Occipital lobe (tissue), 2 donors: ENCODE results near the gene PLAU. TPM values are rescaled to one million over a fixed set of nuclear protein-coding genes. Genes with fewer than 3 reads are reported as not detected.
"Not testable (repeated sequence)": the region's sequence is repeated elsewhere in the genome, so short reads cannot be mapped to it uniquely, and the experiment has no call there.

Experiments used
- DNase-seq: peaks from one replicate; lab custom pipeline; 2025; lab: John Stamatoyannopoulos, UW
- total RNA-seq: library from RNA; depleted of rRNA; stranded (reverse); fragments of >200 nt; gene quantifications from one replicate; pipeline ENCODE4 v1.2.3, GENCODE V29; 2014

The PLAU gene
- total RNA-seq, 1 donor from 2014 or later, result 0.94 TPM

DNA sequence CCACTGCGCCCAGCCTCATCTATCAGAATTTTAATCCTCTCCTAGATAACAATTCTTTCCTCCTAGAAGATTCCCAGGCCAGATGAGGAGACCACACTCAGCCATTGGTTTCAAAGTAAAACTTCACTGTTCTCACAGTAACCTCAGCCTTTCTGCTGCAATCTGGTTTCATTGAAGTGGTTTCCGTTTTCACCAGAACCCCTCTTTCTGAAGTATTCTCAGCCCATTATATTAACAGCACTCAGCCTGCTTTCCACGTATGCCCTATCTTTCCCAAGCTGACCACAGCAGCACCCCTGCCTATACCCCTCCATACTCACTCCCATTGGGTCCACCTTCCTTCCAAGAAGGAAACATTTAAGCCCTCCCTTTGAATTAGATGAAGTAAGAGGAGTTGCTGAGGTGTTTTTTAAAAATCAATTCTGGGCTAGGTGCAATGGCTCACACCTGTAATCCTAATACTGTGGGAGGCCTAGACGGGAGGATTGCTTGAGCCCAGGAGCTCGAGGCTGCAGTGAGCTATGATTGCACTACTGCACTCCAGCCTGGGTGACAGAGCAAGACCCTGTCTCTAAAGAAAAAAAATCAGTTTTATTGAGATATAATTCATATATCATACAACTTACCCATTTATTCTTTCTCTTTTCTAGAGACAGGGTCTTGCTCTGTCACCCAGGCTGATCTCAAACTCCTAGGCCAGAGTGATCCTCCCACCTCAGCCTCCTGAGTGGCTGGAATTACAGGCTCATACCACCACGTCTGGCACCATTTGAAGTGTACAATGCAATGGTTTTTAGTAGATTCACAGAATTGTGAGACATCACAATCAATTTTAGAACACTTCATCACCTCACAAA is 11.3 kb downstream of the PLAU start:
- DNase-seq, result no peak

DNA sequence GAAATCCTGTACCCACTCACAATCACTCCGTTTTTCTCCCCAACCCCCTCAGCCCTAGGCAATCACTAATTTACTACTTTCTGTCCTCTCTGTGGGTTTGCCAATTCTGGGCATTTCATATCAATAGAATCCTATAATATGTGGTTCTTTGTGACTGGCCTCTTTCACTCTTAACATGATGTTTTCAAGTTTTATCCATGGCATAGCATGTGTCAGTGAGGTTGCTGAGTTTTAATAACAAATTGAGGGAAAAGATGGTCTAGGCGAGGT is 11.9 kb downstream of the PLAU start:
- DNase-seq, result no peak

DNA sequence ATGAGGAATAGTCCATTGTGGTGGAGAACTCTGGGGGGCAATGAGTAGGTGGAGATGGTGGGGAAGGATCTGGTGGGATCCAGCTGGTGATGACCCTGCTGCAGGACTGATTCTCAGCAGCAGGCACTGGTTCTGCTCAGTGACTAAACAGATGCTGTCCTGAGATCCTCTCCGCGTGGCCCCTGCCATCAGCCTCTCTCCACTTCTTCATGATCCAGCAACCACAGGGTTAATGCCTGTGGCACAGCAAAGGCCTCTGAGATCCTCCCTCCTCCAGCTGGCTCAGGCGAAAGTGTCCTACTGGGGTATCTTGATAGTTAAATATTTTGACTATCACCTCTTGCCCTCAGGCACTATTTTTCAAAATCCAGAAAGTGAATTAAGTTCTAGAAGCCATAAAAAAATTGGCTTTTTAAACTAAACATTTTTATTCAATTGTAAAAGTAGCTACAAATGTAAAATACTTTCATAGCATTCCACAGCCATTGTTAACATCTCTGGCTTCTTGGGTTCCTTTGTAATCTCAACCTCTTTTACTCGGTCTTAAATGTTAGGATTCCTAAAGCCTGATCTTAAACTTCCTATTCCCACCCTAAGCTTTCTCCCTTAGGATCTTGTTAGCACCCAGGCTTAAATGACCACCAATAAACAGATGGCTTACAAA is 13.1 kb downstream of the PLAU start:
- no peak for DNase-seq

DNA sequence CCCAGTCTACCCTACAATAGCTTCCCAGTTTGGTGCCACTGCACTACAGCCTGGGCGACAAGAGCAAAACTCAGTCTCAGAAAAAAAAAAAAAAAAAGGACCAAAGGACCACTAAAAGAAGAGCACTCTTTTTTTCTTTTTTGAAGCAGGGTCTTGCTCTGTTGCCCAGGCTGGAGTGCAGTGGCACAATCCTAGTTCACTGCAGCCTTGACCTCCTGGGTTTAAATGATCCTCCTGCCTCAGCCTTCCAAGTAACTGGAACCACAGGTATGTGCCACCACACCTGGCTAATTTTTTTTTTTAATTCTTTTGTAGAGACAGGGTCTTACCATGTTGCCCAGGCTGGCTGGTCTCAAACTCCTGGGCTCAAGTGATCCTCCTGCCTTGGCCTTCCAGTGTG is 14.0 kb downstream of the PLAU start:
- no peak for DNase-seq

DNA sequence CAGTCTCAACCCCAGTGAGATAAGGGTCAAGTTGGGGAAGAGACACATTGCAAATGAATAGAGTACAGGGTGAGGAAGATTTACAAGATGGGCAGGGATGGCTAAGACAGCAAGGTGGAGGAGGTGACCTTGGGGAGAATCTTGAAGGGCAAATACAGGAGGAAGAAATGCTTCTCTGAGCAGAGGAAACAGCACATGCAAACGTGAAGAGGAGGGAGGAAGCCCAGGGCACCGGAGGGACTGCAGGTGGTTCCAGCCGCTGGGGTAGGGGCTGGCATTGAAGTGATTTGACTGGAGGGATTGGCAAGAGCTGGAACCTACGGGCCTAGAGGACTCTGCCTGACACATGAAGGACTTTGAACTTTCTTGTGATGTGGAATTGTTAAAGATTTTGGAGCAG is 14.6 kb downstream of the PLAU start:
- DNase-seq, result no peak

DNA sequence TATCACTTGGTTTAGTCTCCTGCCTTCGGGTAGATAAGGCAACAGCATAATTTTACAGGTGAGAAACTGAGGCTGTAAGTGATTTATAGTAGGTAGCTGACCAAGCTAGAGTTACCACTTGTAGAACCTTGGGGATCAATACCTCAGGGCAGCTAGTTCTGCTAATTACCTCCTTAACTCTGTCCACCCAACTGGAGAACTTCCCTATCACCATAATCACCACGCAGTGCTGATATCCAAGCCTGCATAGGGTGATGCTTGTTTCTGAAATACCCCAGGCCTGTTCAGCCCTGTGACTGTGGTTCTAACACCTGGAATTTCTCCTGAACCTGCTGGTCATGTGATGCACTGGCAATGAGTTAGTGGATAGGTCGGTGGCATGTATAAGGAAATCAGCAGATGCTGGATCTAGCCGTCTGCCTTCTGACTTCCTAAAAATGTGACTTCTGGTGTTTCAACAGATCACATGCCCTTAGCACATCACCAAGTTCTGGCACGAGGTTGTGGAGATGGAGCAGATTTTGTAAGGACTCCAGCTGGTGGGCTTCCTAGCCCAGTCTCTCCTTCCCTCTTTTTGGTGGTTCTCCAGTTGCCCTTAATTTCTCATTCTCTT is 15.3 kb downstream of the PLAU start:
- DNase-seq, result no peak

DNA sequence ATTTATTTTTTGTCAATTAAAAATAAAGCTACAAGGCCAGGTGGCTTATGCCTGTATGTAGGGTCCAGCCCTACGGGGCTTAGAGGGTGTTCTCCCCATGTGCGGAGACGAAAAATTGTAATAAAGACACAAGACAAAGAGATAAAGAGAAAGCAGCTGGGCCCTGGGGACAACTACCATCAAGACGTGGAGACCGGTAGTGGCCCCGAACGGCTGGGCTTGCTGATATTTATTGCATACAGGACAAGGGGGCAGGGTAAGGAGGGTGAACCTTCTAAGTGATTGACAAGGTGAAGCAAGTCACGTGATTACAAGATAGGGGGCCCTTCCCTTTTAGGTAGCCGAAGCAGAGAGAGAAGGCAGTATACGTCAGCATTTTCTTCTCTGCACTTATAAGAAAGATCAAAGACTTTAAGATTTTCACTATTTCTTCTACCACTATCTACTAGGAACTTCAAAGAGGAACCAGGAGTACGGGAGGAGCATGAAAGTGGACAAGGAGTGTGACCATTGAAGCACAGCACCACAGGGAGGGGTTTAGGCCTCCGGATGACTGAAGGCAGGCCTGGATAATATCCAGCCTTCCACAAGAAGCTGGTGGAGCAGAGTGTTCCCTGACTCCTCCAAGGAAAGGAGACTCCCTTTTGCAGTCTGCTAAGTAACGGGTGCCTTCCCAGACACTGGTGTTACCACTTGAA is 19.8 kb downstream of the PLAU start:
- not testable (repeated sequence) for DNase-seq

DNA sequence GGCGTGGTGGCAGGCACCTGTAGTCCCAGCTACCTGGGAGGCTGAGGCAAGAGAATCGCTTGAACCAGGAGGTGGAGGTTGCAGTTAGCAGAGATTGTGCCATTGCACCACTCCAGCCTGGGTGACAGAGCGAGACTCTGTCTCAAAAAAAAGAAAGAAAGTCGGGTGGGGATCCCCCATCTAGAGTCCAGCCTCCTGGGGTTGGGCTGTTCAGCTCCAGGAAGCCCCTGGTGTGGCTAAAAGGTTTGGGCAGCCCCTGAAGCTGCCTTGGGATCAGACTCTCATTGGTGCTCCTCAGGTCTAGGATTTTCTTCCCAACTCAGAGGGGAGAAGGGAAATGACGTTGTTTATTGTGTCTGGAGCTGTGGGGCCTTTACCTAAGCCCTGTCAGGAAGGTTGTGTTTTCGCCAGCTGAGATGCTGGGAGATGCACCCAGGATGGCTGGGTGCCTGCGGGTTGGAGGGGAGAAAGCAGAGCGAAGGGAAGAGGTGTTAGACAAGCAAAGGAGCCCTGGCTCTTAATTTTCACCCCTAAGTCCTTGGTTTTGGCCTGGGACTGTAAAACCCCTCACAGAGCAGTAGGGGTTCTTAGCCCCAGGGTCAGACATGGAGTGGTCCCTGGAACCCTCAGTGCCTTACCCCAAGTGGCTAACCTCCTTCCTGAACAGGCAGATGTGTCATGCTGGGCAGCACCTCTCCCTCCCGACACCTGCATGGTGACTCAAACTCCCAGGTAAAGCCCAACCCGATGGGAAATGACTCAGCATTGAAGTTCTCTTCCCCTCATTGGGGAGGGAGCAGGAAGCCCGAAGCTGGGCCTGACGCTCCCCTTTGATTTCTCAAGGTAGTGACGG is 21.1 kb downstream of the PLAU start:
- no peak for DNase-seq

DNA sequence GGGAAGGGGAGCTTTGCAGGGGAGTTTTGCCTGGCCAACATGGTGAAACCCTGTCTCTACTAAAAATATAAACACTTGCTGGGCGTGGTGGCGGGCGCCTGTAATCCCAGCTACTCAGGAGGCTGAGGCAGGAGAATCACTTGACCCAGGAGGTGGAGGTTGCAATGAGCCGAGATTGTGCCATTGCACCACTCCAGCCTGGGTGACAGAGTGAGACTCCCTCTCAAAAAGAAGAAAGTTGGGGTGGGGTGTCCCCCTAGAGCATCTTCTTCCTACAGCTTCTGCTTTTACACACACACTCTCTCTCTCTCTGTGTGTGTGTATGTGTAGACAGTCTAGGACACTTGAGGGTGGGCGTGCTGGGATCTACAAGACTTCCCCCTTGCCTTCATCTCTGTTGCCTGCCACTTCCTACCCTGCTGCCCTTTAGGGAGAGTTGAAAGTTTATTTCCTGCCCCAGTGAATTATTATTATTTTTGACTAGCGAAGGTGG is 21.7 kb downstream of the PLAU start:
- no peak for DNase-seq

DNA sequence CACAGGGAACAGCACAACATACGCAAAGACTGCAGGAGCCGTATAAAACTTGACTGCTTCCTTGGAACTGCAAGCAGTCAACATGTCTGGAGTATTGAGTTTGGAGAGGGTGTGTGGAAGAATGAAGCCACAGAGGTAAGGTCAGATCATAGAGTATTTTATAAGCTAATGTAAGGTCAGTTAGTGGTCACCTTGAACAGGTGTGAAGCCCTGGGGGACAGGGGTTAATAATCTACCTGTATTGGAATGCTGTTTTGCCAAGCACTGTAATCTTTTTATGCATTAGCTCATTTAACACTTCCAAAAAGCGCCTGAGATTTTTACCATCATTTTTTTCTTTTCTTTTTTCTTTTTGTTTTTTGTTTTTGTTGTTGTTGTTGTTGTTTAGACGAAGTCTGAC is 23.1 kb downstream of the PLAU start:
- DNase-seq, result no peak

DNA sequence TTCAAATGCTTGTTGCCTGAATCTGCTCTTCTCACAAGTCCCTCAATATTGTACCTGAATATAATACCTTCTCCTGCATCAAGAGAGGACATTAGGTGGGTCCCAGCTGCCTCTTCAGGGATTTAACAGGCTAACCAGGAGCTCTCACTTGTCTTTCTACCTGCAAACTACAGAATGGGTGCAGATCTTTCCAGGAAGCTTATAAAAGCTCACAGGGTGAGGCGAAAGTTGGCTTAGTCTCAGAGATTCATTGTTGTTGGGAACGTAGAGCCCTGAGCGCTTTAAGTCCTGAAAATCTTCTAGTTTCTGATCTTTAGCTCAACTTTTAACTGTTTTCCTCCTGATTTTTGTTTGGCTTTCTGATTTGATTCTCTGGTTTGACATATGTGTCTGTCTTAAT is 25.0 kb downstream of the PLAU start:
- no peak for DNase-seq

DNA sequence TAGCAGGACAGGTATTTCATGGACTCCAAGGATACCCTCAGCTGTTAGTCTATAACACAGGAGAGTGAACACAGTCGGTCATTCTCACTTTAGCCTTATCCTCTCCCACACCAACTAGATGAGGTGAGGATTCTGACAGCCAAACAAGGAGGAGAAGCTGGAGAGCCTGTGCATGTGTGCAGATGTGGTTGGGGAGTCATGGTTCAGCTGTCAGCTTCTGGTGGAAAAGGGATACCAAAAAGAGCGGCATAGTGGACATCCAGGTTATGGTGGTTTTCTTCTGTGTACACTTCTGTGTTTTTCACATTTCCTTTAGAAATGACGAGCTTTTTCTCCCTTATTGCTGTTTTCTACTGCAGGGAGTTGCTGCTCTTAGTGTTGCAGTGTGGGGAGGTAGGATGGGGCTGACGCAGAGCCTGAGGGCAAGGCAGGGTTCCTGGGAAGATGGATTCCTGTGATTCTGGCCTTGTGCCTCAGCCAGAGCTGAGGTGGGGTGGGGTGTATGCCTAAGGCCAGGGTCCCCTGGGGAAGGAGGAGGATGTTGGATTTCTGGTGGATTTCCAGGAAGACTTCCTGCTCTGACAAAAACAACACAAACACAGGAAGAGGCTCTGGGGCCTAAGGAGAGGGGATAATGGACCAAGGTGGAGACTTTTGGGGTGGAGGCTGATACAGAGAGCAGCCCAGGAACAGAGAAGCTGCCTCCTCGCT is 26.6 kb downstream of the PLAU start:
- no peak for DNase-seq

DNA sequence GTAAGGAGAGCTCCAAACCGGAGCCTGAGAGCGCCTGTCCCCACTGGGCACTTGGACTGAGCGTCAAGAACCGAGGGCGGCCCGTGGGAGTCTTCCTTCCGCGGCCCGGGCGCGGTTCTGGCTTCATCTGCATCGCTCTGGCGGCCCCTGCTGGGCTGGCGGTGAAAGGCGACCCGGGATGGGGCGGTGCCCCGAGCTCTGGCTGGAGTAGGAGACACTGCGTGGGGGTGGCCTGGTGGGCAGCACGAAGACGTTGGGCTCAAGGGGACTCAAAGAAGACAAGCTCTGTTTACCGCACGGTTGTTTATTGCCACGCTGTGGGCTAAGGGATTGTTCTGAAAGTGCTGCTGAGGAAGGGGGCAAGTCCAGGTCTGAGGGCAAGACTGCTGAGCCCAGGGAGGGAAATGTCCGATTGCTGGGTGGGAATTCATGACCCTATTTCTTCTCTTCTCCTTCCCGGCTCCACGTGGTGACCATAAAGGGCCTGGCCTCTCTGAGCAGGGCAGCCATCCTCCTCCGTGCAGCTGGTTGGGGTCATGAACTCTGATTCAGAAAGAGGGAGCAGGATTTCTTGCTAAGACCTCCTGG is 29.8 kb downstream of the PLAU start:
- peak; percentile 26 for DNase-seq

DNA sequence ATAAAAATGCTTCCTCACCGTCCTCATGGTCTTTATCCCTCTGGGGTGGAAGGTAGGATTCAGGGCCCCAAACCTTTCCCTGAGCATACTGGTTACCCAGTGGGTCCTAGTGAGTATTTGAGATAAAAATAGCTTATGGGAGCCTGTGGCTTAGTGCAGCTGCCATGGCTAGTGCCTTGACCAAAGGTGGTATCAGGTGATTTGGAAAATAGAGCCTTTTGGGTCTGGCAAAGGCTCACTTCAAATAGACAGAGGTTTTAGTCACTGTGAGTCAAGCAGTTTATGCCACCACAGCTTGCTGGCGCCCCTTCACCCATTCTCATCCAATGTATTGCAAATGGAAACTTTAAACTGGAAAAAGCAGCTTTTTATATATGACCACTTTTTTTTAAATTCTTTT is 30.4 kb downstream of the PLAU start:
- no peak for DNase-seq

DNA sequence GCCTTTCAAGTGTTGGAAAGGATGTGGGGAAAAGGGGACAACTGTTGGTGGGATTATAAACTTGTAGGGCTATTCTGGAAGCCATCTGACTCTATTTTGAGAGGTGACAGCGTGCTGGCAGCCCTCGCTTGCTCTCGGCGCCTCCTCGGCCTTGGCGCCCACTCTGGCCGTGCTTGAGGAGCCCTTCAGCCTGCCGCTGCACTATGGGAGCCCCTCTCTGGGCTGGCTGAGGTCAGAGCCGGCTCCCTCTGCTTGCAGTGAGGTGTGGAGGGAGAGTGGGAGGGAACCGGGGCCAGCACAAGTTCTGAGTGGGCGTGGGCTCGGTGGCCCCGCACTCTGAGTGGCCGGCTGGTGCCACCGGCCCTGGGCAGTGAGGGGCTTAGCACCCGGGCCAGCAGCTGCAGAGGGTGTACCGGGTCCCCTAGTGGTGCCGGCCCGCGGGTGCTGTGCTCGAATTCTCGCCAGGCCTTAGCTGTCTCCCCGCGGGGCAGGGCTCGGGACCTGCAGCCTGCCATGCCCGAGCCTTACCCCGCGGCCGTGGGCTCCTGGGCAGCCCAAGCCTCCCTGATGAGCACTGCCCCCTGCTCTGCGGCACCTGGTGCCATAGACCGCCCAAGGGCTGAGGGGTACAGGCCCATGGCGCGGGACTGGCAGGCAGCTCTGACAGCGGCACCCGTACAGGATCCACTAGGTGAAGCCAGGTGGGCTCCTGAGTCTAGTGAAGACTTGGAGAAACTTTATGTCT is 33.6 kb downstream of the PLAU start:
- DNase-seq, result no peak

DNA sequence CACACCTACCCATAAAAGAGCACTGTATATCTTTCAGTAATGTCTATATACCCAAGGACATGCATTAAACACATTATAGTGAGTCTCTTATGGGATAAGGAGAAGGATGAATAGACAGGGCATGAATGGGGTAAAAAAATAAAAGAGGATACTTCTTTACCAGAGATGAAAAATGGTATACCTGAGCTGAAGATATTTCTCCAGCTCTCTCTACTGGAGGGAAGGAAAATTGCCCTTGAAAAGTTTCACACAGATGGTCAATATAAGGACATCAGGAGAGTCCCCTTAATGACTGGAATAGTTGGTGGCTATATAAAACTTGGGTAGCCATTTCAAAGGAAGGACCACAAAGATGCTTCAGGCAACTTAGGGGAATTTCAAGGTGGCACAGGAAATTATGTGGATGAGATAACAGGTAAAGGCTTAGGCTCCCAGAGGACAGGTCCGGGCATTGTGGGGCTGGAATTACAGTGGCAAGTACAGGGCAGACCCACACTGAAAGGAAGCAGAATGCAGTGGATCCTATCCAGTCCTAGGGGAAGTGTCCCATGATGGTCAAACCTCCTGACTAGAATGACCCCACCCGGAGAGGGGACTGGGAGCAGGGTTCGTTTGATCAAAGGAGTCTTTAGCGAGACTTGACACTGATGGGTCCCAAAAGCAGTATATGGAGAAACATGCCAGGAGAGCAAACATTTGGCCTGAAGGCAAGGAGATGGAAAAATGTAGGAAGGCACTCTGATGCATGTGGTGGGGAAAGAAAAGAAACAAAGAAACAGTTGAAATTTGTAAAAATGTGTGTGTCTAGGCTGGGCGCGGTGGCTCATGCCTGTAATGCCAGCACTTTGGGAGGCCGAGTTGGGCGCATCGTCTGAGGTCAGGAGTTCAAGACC is 35.6 kb downstream of the PLAU start:
- no peak for DNase-seq

DNA sequence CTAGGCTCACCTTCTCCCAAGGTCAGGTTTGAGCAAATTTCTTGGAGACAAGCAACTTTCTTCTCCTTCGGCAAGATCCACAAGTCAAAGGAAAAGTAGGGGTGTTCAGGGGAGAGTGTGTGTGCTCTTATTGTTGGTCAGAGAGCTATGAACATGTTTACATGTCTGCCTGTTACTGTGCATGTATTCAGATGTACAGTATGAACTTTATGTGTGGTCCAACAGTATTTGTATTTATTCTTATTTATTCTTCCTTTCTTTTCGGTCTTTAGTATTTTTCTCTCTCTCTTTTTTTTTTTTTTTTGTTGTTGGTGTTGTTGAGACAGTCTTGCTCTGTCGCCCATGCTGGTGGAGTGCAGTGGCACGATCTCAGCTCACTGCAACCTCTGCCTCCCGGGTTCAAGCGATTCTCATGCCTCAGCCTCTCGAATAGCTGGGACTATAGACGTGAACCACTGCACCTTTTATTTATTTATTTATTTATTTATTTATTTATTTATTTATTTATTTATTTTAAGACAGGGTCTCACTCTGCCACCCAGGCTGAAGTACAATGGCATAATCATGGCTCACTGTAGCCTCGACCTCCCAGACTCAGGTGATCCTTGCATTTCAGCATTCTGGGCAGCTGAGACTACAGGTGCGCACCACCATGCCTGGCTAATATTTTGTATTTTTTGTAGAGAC is 38.2 kb downstream of the PLAU start:
- no peak for DNase-seq
